COR-L47 (cell line): ENCODE measurements around the gene SGF29.
"Not testable (repeated sequence)": the region's sequence is repeated elsewhere in the genome, so short reads cannot be mapped to it uniquely, and the experiment has no call there.

Source experiments
- DNase-seq: peaks from one replicate; lab custom pipeline; 2025; lab: John Stamatoyannopoulos, UW

The SGF29 gene

GRCh38 chr16:28612359-28613280, 58.9 kb downstream of the SGF29 start:
- DNase-seq: not testable (repeated sequence)

- DNase-seq: not testable (repeated sequence)
Measured at GRCh38 chr16:28613912-28614311, 60.2 kb downstream of the SGF29 start.

- DNase-seq: not testable (repeated sequence)
Measured at GRCh38 chr16:28614561-28614960, 60.8 kb downstream of the SGF29 start.

GRCh38 chr16:28615486-28616223, 61.9 kb downstream of the SGF29 start:
- peak; percentile 9 for DNase-seq

- not testable (repeated sequence) for DNase-seq
Measured at GRCh38 chr16:28616224-28616577, 62.5 kb downstream of the SGF29 start.

- DNase-seq: no peak
Measured at GRCh38 chr16:28616636-28617035, 62.9 kb downstream of the SGF29 start.

- DNase-seq: no peak
Measured at GRCh38 chr16:28617874-28618273, 64.2 kb downstream of the SGF29 start.

GRCh38 chr16:28620316-28620715, 66.6 kb downstream of the SGF29 start:
- not testable (repeated sequence) for DNase-seq

- DNase-seq: no peak
Measured at GRCh38 chr16:28621481-28622155, 67.9 kb downstream of the SGF29 start.

- DNase-seq: not testable (repeated sequence)
Measured at GRCh38 chr16:28622532-28623171, 68.9 kb downstream of the SGF29 start.

- DNase-seq: peak; percentile 83
Measured at GRCh38 chr16:28623172-28623711, 69.5 kb downstream of the SGF29 start.

- not testable (repeated sequence) for DNase-seq
Measured at GRCh38 chr16:28630905-28631304, 77.2 kb downstream of the SGF29 start.

- DNase-seq: not testable (repeated sequence)
Measured at GRCh38 chr16:28636093-28636823, 82.5 kb downstream of the SGF29 start.

- not testable (repeated sequence) for DNase-seq
Measured at GRCh38 chr16:28637765-28638164, 84.0 kb downstream of the SGF29 start, which contains the start of gene NPIPB8. TSS of gene NPIPB8 (plus strand) at chr16:28638065. CDS start at chr16:28638361, 296 bp downstream.

- not testable (repeated sequence) for DNase-seq
Measured at GRCh38 chr16:28638359-28638758, 84.6 kb downstream of the SGF29 start.

- not testable (repeated sequence) for DNase-seq
Measured at GRCh38 chr16:28639959-28640358, 86.2 kb downstream of the SGF29 start.
